Endodermal cell (in vitro differentiated cells): ENCODE measurements around the gene LYRM4. TPM values are rescaled to one million over a fixed set of nuclear protein-coding genes. Genes with fewer than 3 reads are reported as not detected.

Experiments used
- DNase-seq: peaks from one replicate; pipeline ENCODE4 v3.0.0-alpha.2; 2017
- H3K27ac ChIP-seq: 2 replicates; pipeline ENCODE4 v1.5.1; 2013; ENCODE audit warnings: mild to moderate bottlenecking, low read depth, low read length, moderate library complexity
- H3K27me3 ChIP-seq: 2 replicates; pipeline ENCODE4 v1.6.1; 2013; ENCODE audit warnings: mild to moderate bottlenecking, low read length, moderate library complexity; ENCODE audit not compliant: insufficient read depth, control insufficient read depth, poor library complexity, severe bottlenecking
- H3K36me3 ChIP-seq: 2 replicates; pipeline ENCODE4 v1.7.0; 2013; ENCODE audit warnings: mild to moderate bottlenecking, low read length, moderate library complexity; ENCODE audit not compliant: control insufficient read depth, insufficient read depth
- H3K4me1 ChIP-seq: one replicate; pipeline ENCODE4 v1.7.0; 2013; ENCODE audit warnings: low read length; ENCODE audit not compliant: control insufficient read depth, insufficient read depth
- H3K4me3 ChIP-seq: 2 replicates; pipeline ENCODE4 v1.5.1; 2013; ENCODE audit warnings: mild to moderate bottlenecking, low read length, moderate library complexity
- H3K9ac ChIP-seq: 2 replicates; pipeline ENCODE4 v1.6.1; 2013; ENCODE audit warnings: mild to moderate bottlenecking, low read length, moderate library complexity; ENCODE audit not compliant: poor library complexity, severe bottlenecking; ENCODE audit errors: extremely low read depth
- H3K9me3 ChIP-seq: 2 replicates; pipeline ENCODE4 v1.6.1; 2013; ENCODE audit warnings: mild to moderate bottlenecking, low read length, moderate library complexity; ENCODE audit not compliant: control insufficient read depth
- H3K27ac Mint-ChIP-seq: 2 replicates; pipeline ENCODE4 v1.8.0; 2020; ENCODE audit warnings: mixed read lengths
- H3K27me3 Mint-ChIP-seq: 2 replicates; pipeline ENCODE4 v1.8.0; 2021; ENCODE audit warnings: mild to moderate bottlenecking, mixed read lengths; ENCODE audit not compliant: insufficient read depth
- H3K36me3 Mint-ChIP-seq: 2 replicates; pipeline ENCODE4 v1.8.0; 2020; ENCODE audit warnings: low read depth, mixed read lengths
- H3K4me1 Mint-ChIP-seq: 2 replicates; pipeline ENCODE4 v1.8.0; 2020; ENCODE audit warnings: mixed read lengths
- H3K4me3 Mint-ChIP-seq: 2 replicates; pipeline ENCODE4 v1.8.0; 2020; ENCODE audit warnings: mild to moderate bottlenecking, moderate library complexity, mixed read lengths
- H3K9me3 Mint-ChIP-seq: 2 replicates; pipeline ENCODE4 v1.8.0; 2020; ENCODE audit warnings: mild to moderate bottlenecking, mixed read lengths
- WGBS, 2 experiments: methylation state at CpG; one replicate each; pipeline versions ENCODE4 v1.1.5 to v1.1.7; 2013; ENCODE audit warnings: missing lambda C conversion rate in 2 of 2, mixed read lengths in 1 of 2; ENCODE audit not compliant: insufficient coverage in 1 of 2, insufficient read length in 1 of 2; 5-methylcytosine and 5-hydroxymethylcytosine counted together
- total RNA-seq, 2 donors: library from RNA; stranded (reverse); fragmentation: NEBNext Ultra II Directional in 1 of 2; extraction: Animal tissue kit (Norgen Biotek cat#: 25700) in 1 of 2; gene quantifications; 2 replicates in 1 of 2; 3 replicates in 1 of 2; pipeline ENCODE4 v1.2.1, GENCODE V29; 2021
- TF ChIP-seq, protein P1 (sequence below): fragments of 200-600 bp; sonication (generic); conservative IDR thresholded peaks from 2 replicates; pipeline ENCODE4 v1.5.0; 2021; ENCODE audit warnings: antibody characterized with exemption, mild to moderate bottlenecking

LYRM4 gene
- total RNA-seq, 2 donors from 2014 or later, result 32.1 to 44.3 TPM

DNA sequence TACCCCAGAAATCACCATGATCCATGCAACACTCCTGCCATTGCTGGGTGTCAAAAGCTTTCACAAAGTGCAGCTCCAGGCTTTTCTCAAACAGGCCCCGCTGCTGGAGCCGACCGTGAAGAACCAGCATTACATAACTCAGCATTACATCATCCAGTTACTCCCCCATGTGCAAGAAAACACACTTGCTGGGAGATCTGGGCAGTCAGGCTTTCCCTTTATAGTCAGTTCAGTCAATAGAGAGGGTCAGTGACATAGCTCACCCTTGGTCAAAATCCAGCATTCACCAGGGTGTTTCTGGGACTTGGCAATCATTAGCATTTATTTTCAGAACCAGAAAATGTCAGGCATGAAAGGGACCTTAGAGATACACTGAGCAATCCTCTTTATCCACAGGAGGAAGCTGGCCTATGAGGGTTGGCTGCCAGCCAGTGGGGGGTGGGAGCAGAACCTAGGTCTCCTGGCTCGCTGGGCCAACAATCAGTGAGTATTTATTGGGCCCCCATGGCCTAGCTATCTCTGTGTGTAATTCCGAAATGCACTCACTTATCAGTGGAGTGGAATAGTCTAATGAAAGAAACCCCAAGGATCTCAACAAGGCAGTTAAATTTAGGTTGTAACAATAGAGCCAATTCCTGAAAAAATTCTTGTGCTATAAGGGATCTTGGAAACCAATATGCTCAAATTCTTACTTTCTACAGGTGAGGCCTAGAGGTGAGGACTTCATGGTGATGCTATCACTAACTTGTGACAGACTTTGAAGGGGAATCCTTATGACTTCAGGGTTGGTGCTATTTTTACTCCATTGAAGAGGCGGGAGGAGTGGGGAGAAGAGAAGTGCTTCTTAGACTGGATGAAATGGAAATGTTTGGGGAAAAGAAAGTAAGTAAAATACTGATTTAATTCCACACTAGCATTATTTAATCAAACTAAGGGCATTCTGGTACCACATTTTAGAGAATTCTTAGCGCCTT, 54.6 kb downstream of the LYRM4 start:
- no peak overlapping the region for H3K27ac Mint-ChIP-seq
- DNase-seq, result no peak
- no peaks in the 10 kb centered on the region for H3K36me3 Mint-ChIP-seq

DNA sequence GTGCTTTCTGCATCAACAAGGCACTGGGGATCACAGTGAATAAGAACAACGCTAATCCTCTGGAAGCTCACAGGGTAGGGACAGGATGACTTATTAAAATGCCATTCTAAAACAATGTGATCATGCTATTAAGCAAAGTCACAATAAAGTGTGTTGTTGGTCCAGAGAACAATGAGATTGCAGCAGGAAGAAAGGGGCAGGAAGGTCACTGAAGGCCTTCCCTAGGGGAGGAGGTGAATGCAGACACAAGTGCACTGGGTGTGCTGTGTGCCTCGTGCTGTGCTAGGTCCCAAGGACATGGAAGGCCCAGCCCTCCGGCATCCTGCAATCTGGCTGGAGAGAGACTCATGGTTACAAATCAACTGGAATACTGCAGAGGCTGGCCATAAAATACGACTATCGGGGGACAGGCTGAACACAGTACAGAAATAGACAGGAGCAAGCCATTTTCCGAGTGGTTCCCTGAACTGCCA, 55.7 kb downstream of the LYRM4 start:
- no peaks in the 10 kb centered on the region for H3K9me3 Mint-ChIP-seq
- H3K27ac Mint-ChIP-seq, result no peak overlapping the region
- Histone ChIP-seq H3K27ac (no peak overlapping the region), H3K9me3 (no peaks in the 10 kb centered on the region), H3K36me3 (no peaks in the 10 kb centered on the region), H3K27me3 (no peaks in the 10 kb centered on the region), H3K9ac (no peak overlapping the region), H3K4me1 (peaks cover 6% of the 10 kb centered on the region), H3K4me3 (no peak overlapping the region)
- 82 to 88% methylated on average over 6 of the region's 6 CpGs for WGBS, 2 experiments
- no peaks in the 10 kb centered on the region for H3K27me3 Mint-ChIP-seq
- H3K36me3 Mint-ChIP-seq, result no peaks in the 10 kb centered on the region
- TF ChIP-seq, protein P1, sequence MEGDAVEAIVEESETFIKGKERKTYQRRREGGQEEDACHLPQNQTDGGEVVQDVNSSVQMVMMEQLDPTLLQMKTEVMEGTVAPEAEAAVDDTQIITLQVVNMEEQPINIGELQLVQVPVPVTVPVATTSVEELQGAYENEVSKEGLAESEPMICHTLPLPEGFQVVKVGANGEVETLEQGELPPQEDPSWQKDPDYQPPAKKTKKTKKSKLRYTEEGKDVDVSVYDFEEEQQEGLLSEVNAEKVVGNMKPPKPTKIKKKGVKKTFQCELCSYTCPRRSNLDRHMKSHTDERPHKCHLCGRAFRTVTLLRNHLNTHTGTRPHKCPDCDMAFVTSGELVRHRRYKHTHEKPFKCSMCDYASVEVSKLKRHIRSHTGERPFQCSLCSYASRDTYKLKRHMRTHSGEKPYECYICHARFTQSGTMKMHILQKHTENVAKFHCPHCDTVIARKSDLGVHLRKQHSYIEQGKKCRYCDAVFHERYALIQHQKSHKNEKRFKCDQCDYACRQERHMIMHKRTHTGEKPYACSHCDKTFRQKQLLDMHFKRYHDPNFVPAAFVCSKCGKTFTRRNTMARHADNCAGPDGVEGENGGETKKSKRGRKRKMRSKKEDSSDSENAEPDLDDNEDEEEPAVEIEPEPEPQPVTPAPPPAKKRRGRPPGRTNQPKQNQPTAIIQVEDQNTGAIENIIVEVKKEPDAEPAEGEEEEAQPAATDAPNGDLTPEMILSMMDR, result no peak
- no peak overlapping the region for H3K4me3 Mint-ChIP-seq
- no peak for DNase-seq
- H3K4me1 Mint-ChIP-seq, result peaks cover 19% of the 10 kb centered on the region

More for the DNA sequence above, 54.6 kb downstream of the LYRM4 start:
- H3K4me3 ChIP-seq, result no peak overlapping the region
- no peaks in the 10 kb centered on the region for H3K9me3 ChIP-seq
- H3K9me3 Mint-ChIP-seq, result no peaks in the 10 kb centered on the region
- no peaks in the 10 kb centered on the region for H3K27me3 ChIP-seq
- H3K4me3 Mint-ChIP-seq, result no peak overlapping the region
- no peaks in the 10 kb centered on the region for H3K27me3 Mint-ChIP-seq
- H3K4me1 ChIP-seq, result peaks cover 6% of the 10 kb centered on the region
- TF ChIP-seq, protein P1, result no peak
- peak overlapping the region; percentile 59 for H3K27ac ChIP-seq
- H3K4me1 Mint-ChIP-seq, result peaks cover 19% of the 10 kb centered on the region
- no peaks in the 10 kb centered on the region for H3K36me3 ChIP-seq
- whole genome bisulfite sequencing, 2 experiments, result 91 to 100% methylated on average over 1 to 7 of the region's 7 CpGs
- H3K9ac ChIP-seq, result no peak overlapping the region

DNA sequence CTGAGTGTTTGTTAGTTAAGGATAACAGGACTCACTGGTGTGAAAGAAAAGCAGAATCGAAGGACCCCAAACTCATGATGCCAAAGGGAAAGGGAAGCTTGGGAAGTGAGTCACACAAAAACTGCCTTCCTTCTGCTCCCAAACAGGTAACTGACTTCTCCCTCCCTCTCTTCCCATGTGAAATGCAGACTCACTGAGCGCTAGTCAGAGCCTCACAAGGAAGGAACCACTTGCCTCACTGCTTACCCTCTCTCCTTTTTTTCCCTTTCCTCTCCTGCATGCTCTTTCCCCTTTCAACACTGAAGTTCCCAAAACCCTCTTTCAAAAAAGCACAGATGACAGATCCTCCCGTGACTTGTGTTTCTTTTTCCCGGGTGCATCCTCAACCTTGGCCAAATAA, 56.4 kb downstream of the LYRM4 start:
- Mint-ChIP-seq H3K27me3 (no peaks in the 10 kb centered on the region), H3K9me3 (no peaks in the 10 kb centered on the region), H3K4me3 (no peak overlapping the region), H3K4me1 (peaks cover 19% of the 10 kb centered on the region), H3K36me3 (no peaks in the 10 kb centered on the region), H3K27ac (peak overlapping the region; percentile 22)
- H3K27ac ChIP-seq, result no peak overlapping the region
- H3K9me3 ChIP-seq, result no peaks in the 10 kb centered on the region
- 89 to 92% methylated on average over 4 of the region's 4 CpGs for WGBS, 2 experiments
- H3K27me3 ChIP-seq, result no peaks in the 10 kb centered on the region
- no peaks in the 10 kb centered on the region for H3K36me3 ChIP-seq
- TF ChIP-seq, protein P1, result no peak
- DNase-seq, result no peak
- H3K9ac ChIP-seq, result no peak overlapping the region
- H3K4me1 ChIP-seq, result peaks cover 6% of the 10 kb centered on the region
- H3K4me3 ChIP-seq, result no peak overlapping the region
